MV-4-11 (cell line): ENCODE data around the gene FEZF1.

ENCODE experiments used
- DNase-seq: peaks from one replicate; lab custom pipeline; 2025; lab: John Stamatoyannopoulos, UW

Gene FEZF1

DNA sequence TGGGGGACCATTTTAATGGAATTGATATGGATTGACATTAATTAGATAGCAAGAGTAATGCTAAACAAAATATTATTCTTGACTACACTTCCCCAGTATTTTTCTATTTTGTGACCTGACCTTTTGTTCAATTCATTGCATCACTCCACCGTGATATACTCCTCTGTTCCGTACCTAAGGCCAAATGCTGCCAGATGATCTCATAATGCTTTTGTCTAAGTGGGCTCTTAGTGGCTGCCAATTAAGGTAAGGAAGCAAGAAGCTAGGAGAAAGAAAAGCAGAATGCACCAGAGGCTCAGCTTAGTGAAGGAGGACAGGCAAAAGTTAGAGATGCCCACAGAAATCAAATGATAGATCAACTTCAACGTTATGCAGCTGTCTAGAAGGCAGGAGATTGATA is 36.4 kb downstream of the FEZF1 start:
- DNase-seq, result no peak

DNA sequence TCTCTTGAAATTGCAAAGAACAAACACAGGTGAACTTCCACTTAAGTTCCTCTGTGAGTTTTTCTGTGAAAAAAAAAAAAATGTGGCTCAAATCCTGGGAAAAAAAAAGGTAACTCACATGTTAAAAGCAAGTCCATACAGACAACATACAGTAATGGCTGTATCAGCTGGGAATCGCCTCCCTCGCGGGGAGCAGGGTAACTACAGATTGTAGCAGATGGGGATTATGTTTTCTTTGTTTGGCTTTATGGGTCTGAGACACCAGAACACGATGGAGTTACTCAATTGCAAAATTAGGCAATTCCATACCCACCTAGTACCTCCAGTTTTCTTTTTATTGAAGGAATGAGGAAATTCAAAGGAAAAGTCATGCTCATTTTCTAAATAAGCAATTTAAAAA is 42.3 kb downstream of the FEZF1 start:
- DNase-seq, result no peak

DNA sequence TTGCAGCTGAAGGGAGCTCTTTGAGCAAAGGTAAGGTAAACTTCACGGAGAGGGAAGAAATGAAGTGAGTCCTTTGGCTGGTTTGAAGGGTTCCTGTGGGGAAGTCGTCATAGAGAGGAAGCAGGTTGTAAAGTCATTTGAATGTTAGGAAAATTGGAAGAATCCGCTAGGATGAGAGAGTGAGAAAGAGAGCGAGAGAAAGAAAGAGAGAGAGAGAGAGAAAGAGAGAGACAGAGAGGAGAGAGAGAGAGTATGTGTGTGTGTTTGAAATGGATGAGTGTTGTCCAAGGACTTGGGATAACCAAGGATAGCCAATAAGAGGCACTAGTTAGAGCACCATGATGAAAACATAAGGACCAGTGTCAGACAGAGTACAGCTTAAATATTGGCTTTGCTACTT is 43.1 kb downstream of the FEZF1 start:
- DNase-seq, result no peak

- no peak for DNase-seq
These were observed 43.5 kb downstream of the FEZF1 start for GRCh38 chr7:122261016-122261415.

DNA sequence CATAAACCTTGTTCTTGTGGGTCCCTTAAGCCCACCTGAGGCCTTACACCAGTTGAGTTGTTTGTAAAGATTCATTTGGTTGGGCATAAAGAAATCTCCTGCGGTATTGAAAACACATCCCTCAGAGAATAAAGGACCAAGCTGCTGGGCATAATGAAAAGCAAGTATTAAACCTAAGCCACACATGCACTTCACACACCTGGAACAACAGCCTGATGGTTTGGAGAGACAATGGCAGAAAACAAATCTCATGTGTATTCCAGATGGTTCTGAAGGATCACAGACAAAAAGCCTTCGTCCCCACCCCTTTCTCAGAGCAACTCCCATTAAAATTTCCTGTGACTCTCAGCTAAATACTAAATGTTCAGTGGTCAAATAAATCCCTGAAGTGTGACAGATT is 44.2 kb downstream of the FEZF1 start:
- no peak for DNase-seq

GRCh38 chr7:122258971-122259370 is 45.6 kb downstream of the FEZF1 start:
- DNase-seq, result no peak

DNA sequence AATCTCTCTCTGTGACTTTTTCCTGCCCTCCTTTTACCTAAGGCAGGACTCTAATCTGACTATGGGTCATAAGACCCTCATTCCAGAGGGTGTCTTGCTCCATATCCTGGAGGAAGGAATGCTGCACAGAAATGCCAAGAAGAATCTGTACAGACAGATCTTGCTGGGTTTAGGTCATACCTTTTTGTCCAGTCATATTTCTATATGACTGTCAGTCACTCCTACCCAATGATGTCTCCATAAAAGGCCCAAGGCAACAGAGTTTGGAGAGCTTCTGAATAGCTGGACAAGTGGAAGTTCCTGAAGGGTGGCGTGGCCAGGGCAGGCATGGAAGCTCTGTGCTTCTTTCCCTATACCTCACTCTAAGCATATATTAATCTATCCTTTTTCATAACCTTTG is 47.5 kb downstream of the FEZF1 start:
- no peak for DNase-seq

DNA sequence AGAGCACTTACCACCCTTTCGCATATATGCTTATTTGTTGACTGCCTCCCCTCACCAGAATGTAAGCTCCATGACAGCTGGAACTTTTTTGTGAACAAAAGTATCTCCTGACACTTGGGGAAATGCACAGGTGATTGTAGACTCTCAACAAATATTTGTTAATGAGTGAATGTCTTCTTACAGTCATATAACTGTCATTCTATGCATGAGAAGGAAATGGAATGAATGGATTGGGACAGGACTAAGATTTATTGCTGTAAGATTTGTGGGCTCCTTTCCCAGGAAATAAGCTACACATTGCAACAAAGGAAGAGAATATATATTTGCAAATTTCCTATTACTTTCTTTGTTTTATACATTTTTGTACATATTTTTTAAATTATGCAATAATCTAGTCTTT is 48.5 kb downstream of the FEZF1 start:
- no peak for DNase-seq

DNA sequence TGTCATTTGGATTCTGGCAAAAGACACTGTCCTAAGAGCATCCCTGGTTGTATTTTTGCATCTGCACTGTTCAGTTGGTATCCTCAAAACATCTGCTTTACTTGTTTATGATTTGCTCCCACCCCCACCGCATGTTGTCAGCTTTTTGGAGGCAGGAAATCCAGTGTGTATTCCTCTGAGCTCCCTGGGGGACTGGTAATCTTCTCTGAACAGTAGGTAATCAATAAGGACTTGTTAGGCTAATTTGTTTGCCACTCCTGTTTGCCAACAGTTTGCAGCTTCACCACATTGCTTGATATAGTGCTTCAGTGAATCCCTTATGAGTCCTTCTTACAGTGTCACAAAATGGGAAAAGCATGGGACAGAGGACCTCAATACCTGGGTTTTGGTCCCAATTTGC is 49.1 kb downstream of the FEZF1 start:
- no peak for DNase-seq
